ENCODE measurements around the gene ANGEL1. TPM values are rescaled to one million over a fixed set of nuclear protein-coding genes. Genes with fewer than 3 reads are reported as not detected.

ANGEL1 gene, protein sequence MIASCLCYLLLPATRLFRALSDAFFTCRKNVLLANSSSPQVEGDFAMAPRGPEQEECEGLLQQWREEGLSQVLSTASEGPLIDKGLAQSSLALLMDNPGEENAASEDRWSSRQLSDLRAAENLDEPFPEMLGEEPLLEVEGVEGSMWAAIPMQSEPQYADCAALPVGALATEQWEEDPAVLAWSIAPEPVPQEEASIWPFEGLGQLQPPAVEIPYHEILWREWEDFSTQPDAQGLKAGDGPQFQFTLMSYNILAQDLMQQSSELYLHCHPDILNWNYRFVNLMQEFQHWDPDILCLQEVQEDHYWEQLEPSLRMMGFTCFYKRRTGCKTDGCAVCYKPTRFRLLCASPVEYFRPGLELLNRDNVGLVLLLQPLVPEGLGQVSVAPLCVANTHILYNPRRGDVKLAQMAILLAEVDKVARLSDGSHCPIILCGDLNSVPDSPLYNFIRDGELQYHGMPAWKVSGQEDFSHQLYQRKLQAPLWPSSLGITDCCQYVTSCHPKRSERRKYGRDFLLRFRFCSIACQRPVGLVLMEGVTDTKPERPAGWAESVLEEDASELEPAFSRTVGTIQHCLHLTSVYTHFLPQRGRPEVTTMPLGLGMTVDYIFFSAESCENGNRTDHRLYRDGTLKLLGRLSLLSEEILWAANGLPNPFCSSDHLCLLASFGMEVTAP
- total RNA-seq (10 to 100 TPM in 8 of 10 donors, 1 to 10 TPM in 2; 9.2 to 17.1 (median 12.9) TPM), polyA plus RNA-seq (1 to 10 TPM; 5.5 to 9.9 TPM)
- long read RNA-seq, donor 1, full-length matches to known transcripts = 3 of 5 reads
- long read RNA-seq, donor 1, partial matches to known transcripts = 0 of 5 reads
- long read RNA-seq, donor 1, other reads (novel, unspliced or antisense) = 2 of 5 reads
- long read RNA-seq, donor 2, full-length matches to known transcripts = 4 of 7 reads
- long read RNA-seq, donor 2, partial matches to known transcripts = 3 of 7 reads
- long read RNA-seq, donor 2, other reads (novel, unspliced or antisense) = 0 of 7 reads
- long read RNA-seq, donor 3, full-length matches to known transcripts = 9 of 24 reads
- long read RNA-seq, donor 3, partial matches to known transcripts = 3 of 24 reads
- long read RNA-seq, donor 3, other reads (novel, unspliced or antisense) = 12 of 24 reads

DNA sequence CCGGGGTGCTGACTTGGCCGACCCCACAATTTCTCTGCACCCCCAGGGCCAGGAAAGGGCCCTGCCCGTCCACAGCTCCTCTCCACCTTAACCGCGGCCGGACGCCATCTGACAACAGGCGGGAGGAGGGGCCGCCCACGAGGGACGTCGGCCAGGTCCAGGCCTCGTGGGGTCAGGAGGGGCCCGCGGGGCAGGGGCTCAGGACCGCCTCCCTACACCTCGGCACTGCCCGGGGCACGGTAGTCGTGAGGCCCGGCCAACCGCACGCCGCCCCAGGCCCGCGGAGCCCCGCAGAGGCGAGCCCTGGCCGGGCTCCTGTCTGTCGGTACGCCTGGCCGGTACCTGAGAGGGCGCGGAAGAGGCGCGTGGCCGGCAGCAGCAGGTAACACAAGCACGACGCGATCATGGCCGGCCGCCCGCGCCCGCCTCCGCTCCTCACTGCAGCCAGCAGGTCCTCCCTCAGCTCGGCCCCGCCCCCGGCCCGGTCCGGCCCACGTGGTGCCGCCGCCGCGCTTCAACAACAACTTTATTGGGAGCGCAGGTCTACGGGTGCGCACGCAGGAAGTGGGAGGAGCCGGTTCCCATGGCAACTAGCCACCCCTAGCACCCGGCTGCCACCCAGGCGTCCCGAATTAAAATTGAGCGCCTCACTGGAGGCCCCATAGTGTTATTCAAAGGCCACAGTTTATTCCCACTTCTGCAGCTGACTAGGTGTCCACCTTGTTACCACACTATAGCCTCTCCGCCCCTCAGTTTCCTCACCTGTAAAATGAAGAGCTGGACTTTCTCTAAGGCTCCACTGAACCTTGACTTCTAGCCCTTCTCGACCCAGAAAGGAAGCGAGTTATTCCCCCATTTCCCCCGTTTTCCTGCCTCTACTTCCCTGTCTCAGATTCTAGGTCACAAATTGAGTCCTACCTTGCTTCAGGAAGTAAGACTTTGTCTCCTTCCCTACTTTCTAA is at the start of gene ANGEL1:
ANGEL1 (minus strand) TSS at position 461 of the 962 bp plus-strand sequence; CDS start at position 406, 55 bp downstream.
- Histone ChIP-seq H3K27ac (peak within 1 kb of the TSS; percentile 71 to 97 (median 92)), H3K9me3 (no peaks in the 10 kb centered on the region), H3K4me3 (peak within 1 kb of the TSS; percentile 82 to 98 (median 90)), H3K4me1 (peaks cover 0 to 31% (median 25%) of the 10 kb centered on the region in 9 donors), H3K36me3 (peaks cover 0 to 21% (median 14%) of the 10 kb centered on the region in 9 donors), H3K27me3 (no peaks in the 10 kb centered on the region)
- peak; percentile 96 to 97 for DNase-seq
- peak; percentile 93 to 96 (median 95) for ATAC-seq
- TF ChIP-seq, protein P1, sequence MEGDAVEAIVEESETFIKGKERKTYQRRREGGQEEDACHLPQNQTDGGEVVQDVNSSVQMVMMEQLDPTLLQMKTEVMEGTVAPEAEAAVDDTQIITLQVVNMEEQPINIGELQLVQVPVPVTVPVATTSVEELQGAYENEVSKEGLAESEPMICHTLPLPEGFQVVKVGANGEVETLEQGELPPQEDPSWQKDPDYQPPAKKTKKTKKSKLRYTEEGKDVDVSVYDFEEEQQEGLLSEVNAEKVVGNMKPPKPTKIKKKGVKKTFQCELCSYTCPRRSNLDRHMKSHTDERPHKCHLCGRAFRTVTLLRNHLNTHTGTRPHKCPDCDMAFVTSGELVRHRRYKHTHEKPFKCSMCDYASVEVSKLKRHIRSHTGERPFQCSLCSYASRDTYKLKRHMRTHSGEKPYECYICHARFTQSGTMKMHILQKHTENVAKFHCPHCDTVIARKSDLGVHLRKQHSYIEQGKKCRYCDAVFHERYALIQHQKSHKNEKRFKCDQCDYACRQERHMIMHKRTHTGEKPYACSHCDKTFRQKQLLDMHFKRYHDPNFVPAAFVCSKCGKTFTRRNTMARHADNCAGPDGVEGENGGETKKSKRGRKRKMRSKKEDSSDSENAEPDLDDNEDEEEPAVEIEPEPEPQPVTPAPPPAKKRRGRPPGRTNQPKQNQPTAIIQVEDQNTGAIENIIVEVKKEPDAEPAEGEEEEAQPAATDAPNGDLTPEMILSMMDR (IDR thresholded peaks at IDR 0.05) = no peak
- WGBS, 2 donors = 5% methylated on average over 61 to 69 of the region's 69 CpGs
- intact Hi-C loops (cut with DNase I) = loop anchor here in 1 of 10 donors (5.0 kb wide), 1 partner anchor 50 kb away; no protein-coding TSS in a partner anchor

DNA sequence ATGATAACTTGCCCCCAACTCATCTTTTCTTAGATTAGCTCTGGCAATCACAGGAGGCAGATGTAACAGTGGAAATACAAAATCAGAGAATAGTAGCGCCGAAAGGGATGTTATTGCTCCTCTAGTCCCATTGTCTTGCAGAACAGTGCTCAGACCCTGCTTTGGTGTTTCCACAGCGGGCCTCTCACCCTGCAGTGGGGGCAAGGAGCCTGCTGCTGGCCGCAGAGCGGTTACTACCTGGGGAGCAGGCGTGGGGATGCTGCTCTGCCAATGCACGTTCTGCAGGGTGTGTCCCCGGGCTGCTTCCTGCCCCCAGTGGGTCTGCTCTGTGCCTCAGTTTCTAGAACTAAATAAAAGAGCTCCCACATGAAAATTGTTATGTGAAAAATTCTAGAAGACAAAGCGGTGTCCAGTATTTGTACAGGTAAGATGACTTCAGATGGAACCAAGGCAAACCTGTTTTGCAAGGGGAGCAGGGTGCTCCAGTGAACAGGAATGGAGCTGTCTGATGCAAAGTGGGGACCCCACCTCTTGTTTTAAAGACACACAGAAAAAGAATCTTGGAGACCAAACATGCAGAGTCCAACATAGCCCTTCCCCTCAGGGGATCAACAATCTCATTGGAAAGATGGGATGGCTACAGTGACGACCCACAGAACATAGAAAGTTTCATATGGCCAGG is 49.0 kb upstream of the ANGEL1 start:
- ATAC-seq (no peak), DNase-seq (no peak)
- 67 to 75% methylated on average over 10 of the region's 10 CpGs for WGBS, 2 donors
- TF ChIP-seq, protein P1 (IDR thresholded peaks at IDR 0.05) = no peak
- peak overlapping the region in 1 of 10 donors; percentile 33 for H3K4me3 ChIP-seq
- H3K27ac ChIP-seq = peak overlapping the region in 4 of 10 donors; percentile 13 to 86 (median 30)
- intact Hi-C loops (cut with DNase I) = loop anchor here in 2 of 10 donors (2.0 to 10.0 kb wide), 3 partner anchors 17 to 147 kb away; partner anchors contain the start of gene ANGEL1 (in 1 of the 2)
- no peaks in the 10 kb centered on the region for H3K27me3 ChIP-seq
- no peaks in the 10 kb centered on the region for H3K9me3 ChIP-seq
- peaks cover 3 to 54% (median 36%) of the 10 kb centered on the region in 9 donors for H3K4me1 ChIP-seq
- no peaks in the 10 kb centered on the region for H3K36me3 ChIP-seq

DNA sequence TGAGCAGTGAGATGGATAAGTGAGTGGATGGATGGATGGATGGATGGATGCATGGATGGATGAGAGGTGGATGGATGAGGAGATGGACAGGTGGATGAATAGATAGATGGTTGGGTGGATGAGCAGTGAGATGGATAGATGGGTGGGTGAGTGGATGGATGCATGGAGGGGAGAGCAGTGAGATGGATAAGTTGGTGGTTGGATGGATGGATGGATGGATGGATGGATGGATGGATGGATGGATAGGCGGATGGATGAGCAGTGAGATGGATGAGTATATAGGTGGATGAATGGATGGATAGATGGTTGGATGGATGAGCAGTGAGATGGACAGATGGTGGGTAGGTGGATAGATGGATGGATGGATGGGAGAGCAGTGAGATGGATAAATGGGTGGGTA is 44.1 kb upstream of the ANGEL1 start:
- no peaks in the 10 kb centered on the region for H3K36me3 ChIP-seq
- no peaks in the 10 kb centered on the region for H3K9me3 ChIP-seq
- no peak for DNase-seq
- no peaks in the 10 kb centered on the region for H3K27me3 ChIP-seq
- ATAC-seq = no peak
- H3K4me3 ChIP-seq = no peak overlapping the region
- peaks cover 0 to 12% (median 3%) of the 10 kb centered on the region in 9 donors for H3K4me1 ChIP-seq
- TF ChIP-seq, protein P1 (IDR thresholded peaks at IDR 0.05) = no peak
- intact Hi-C loops (cut with DNase I) = no loop called here
- 86 to 97% methylated on average over 1 of the region's 1 CpG for WGBS, 2 donors
- H3K27ac ChIP-seq = no peak overlapping the region
